ENCODE measurements around the gene MYT1.

Gene MYT1

DNA sequence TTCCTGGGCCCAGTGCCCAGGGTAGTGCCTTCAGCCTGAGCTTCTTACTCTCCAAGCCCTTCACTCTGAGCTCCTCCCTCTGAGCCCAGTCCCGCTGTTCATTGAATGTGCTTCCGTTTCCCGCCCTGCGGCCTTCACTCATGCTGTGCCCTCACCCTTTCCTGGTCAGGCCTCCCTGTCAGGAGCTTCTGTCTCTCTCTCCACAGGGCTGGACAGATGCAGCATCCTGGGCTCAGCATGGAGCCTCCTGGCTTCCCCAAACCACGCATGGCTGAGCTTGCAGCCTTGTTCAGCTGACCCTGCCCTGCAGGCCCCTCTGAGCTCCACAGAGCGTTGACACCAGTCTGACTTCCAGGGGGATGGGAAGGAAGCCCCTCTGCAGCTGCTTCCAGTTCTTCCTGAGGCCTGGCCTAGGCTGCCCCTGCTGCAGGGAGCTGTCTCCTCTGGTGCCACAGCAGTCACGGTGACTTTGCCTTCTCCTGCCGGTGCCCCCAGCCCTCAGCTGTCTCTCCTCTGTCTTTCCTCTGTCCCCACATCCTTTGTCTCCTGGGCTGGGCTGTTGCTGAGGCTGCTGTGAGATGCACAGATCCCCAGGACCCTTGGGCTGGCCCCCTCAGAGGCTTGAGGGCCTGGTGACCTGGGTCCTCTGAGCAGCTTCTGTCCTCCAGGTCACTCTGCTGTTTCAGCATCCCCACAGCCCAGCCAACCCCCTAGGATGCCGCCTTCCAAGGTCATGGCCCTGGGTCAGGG is 7.9 kb upstream of the MYT1 start:
- Mint-ChIP-seq H3K36me3 (ENCODE audit: low read depth) (no peaks in the 10 kb centered on the region), H3K27ac (no peak overlapping the region)

DNA sequence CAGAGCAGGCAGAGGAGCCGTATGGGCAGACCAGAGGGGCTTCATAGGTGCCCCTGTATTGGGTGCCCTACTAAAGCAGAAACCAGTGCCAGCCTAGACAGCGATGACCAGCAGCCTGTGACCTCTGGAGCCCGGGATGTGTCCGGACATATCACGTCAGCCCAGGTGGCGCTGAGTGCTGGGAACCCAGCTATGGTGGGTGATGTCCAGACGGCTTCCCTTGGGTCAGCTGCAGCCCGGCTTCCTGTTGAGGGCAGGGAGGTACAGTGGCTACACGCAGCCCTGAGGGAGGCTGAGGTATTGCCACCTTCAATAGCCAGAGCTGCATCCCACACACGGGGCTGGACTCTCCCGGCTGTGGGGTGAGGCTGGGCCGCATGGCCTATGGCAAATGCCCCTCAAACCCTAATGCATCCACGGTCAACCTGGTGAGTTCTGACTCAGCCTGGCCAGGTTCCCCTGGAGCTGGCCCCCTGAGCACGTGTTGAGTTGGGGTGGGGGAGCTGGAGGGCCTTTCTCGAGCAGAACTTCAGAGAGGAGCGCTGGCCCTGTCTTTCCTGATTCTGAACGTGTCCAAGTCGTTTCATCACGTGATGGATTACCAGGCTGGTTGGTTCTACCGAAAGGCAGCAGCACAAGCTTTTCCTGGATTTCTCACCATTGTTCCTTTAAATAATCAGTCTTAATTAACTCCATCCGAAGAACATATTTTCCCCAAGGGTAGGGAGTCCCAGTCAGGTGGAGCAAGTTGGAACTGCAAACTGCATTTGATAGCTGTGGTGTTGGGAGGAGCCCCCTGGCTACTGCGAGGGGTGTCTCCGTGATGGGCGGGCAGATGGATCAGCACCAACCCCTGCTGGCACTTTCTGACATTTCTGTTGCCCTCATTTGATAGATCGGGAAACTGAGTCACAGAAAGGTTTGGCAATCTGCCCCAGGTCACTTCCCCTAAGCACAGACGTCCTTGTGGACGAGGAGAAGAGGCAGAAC is 7.1 kb upstream of the MYT1 start:
- H3K36me3 Mint-ChIP-seq (ENCODE audit: low read depth), result no peaks in the 10 kb centered on the region
- no peaks in the 10 kb centered on the region for H3K9me3 Mint-ChIP-seq
- H3K4me3 Mint-ChIP-seq, result no peak overlapping the region
- no peak for DNase-seq
- peaks cover 33% of the 10 kb centered on the region for H3K27me3 Mint-ChIP-seq
- H3K4me1 Mint-ChIP-seq (ENCODE audit: low read depth), result no peaks in the 10 kb centered on the region
- no peak overlapping the region for H3K27ac Mint-ChIP-seq

More for the DNA sequence above, 7.9 kb upstream of the MYT1 start:
- Mint-ChIP-seq H3K4me3 (no peak overlapping the region), H3K4me1 (ENCODE audit: low read depth) (no peaks in the 10 kb centered on the region), H3K27me3 (peaks cover 24% of the 10 kb centered on the region), H3K9me3 (no peaks in the 10 kb centered on the region)
- DNase-seq, result no peak

DNA sequence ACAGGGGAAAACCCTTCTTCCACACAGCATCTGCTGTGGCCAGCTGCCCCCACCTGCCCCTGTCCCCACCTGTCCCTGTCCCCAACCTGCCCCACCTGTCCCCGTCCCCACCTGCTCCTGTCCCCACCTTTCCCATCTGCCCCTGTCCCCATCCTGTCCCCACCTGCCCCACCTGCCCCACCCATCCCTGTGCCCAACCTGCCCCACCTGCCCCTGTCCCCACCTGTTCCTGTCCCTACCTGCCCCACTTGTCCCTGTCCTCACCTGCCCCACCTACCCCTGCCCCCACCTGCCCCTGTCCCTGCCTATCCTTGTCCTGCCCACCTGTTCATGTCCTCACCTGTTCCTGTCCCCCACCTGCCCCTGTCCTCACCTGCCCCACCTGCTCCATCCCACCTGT is 6.4 kb upstream of the MYT1 start:
- Mint-ChIP-seq H3K4me3 (no peak overlapping the region), H3K4me1 (ENCODE audit: low read depth) (no peaks in the 10 kb centered on the region), H3K9me3 (no peaks in the 10 kb centered on the region), H3K27ac (no peak overlapping the region), H3K36me3 (ENCODE audit: low read depth) (no peaks in the 10 kb centered on the region), H3K27me3 (peaks cover 40% of the 10 kb centered on the region)
- DNase-seq, result no peak

DNA sequence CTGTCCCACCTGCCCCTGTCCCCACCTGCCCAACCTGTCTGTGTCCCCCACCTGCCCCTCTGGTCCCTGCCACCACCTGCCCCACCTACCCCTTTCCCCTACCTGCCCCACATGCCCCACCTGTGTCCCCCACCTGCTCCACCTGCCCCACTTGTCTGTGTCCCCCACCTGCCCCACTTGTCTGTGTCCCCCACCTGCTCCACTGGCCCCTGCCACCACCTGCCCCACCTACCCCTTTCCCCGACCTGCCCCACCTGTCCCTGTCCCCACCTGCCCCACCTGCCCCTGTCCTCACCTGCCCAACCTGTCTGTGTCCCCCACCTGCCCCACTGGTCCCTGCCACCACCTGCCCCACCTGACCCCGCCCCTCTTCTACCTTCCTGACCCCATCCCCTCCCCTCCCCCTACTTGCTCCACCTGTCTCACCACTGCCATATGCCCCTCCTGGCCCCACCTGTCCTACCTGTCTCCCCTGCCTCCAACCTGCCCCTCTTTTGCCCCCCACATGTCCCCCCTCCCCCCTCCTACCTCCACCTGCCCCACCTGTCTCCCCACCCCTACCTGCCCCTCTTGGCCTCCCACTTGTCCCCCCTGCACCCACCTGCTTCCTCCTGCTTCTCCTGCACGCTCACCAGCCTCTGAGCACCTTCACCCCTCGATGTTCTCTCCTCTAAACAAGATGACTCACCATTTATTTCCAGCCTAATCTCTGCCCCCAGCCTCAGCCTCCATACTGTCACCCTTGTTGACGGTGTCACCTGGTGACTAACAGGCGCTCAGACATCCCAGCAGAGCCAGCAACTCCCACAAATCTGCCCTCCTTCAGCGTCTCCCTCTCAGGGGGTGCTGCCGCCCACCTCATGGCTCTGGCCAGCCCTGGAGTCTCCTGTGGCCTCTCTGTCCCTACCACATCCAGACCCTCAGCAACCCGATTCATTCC is 5.6 kb upstream of the MYT1 start:
- DNase-seq, result no peak
- H3K4me1 Mint-ChIP-seq (ENCODE audit: low read depth), result no peaks in the 10 kb centered on the region
- H3K36me3 Mint-ChIP-seq (ENCODE audit: low read depth), result no peaks in the 10 kb centered on the region
- peaks cover 47% of the 10 kb centered on the region for H3K27me3 Mint-ChIP-seq
- H3K27ac Mint-ChIP-seq, result no peak overlapping the region
- no peaks in the 10 kb centered on the region for H3K9me3 Mint-ChIP-seq
- no peak overlapping the region for H3K4me3 Mint-ChIP-seq

DNA sequence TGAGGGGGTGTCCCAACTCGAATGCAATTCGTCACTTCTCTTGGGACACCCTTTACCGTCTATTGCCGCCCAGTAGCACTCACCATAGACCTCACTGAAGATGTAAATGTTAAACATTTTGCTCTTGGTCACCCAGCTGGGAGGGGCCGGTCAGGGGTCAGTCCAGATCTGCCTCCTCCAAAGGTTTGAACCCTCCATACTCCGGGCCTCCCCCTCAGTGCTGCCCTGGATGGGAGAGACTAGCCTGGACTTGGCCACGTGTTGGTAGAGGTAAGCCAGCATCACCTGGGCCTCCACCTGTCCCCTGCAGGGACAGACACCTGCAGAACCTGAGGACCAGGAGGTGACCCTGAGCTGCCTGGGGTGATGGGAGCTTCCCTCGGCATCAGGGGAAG is 5.0 kb upstream of the MYT1 start:
- Mint-ChIP-seq H3K4me3 (no peak overlapping the region), H3K36me3 (ENCODE audit: low read depth) (no peaks in the 10 kb centered on the region), H3K27me3 (peaks cover 54% of the 10 kb centered on the region), H3K4me1 (ENCODE audit: low read depth) (no peaks in the 10 kb centered on the region), H3K9me3 (no peaks in the 10 kb centered on the region), H3K27ac (no peak overlapping the region)
- DNase-seq, result no peak

DNA sequence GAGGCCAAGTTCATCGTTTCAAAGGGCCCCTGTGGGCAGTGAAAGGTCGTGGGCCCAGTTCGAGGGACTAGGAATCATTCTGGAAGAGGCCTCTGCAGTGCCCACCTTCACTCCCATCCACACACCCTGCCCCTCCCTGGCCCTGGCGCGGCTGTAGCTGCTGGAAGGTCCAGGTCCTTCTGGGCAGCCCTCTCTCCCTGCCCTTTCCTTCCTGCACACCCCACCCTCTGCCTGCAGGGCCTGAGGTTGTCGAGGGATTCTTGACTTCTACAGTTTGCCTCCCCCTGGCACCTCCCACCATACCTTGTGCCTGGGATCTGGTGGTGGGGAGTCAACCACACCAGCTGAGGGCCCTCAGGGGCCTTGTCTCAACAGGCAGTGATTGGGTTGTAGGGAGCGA is 4.5 kb upstream of the MYT1 start:
- Mint-ChIP-seq H3K4me1 (ENCODE audit: low read depth) (no peaks in the 10 kb centered on the region), H3K9me3 (no peaks in the 10 kb centered on the region), H3K27ac (no peak overlapping the region), H3K36me3 (ENCODE audit: low read depth) (no peaks in the 10 kb centered on the region), H3K27me3 (peaks cover 58% of the 10 kb centered on the region), H3K4me3 (no peak overlapping the region)
- DNase-seq, result no peak

DNA sequence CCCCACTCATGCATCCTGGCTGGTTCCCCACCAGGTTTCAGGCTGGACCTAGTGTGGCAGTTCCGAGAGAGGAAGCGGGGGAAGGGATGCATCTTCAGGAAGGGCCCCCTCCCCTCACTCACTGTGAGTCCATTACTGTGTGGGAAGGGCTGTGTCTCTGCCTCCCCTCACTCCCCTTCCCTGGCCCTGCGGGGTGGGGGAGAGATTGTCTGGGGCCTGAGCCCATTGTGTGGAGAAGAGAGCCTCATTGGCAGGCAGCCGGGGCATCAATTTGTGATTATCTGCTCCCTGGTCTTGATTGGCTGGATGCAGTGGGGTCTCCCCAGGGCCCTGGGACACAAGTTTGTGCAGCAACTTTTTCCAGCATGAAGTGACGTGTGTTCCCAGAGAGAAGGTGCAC is 4.1 kb upstream of the MYT1 start:
- no peak for DNase-seq
- Mint-ChIP-seq H3K27ac (no peak overlapping the region), H3K9me3 (no peaks in the 10 kb centered on the region), H3K4me3 (no peak overlapping the region), H3K36me3 (ENCODE audit: low read depth) (no peaks in the 10 kb centered on the region), H3K27me3 (peaks cover 62% of the 10 kb centered on the region), H3K4me1 (ENCODE audit: low read depth) (no peaks in the 10 kb centered on the region)

DNA sequence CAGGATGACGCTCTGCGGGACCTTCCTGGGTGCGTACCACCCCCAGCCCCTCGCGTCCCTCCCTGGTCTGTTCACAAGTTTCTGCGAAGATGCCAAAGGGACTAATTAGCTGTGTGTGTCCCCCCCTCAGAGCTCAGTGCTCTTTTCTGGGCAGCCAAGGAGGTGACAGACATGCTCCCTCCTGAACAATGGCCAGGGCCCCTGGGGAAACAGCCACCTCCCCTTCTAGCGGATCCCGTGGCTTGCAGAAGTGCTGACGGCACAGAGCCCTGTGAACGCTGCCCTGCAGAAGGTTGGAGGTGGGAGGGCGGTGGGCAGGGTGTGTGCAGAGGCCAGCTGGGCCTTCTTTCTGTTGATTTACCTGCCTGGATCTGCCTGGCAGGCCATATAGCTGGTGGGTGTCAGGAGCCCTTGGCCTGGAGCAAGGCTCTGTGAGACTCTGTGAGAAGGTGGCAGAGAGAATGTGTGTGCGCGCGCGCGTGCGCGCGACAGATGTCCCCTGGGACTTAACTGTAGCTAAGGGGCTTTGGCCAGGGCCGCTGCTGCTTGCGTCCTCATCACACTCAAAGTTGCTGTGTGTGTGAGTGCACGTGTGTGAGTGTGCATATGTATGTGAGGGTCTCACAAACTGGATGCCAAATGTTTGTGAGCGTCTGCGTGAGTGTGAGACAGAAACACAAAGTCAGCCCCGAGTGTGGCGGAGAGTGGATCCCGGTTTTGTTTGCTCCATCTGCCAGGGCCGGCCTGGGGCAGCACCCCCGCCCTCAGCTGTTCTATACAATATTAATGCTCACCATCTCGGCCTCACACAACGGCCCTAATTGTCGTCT is 3.5 kb upstream of the MYT1 start:
- DNase-seq, result no peak
- Mint-ChIP-seq H3K36me3 (ENCODE audit: low read depth) (no peaks in the 10 kb centered on the region), H3K9me3 (no peaks in the 10 kb centered on the region), H3K4me1 (ENCODE audit: low read depth) (no peaks in the 10 kb centered on the region), H3K27me3 (peaks cover 67% of the 10 kb centered on the region), H3K27ac (no peak overlapping the region), H3K4me3 (no peak overlapping the region)

DNA sequence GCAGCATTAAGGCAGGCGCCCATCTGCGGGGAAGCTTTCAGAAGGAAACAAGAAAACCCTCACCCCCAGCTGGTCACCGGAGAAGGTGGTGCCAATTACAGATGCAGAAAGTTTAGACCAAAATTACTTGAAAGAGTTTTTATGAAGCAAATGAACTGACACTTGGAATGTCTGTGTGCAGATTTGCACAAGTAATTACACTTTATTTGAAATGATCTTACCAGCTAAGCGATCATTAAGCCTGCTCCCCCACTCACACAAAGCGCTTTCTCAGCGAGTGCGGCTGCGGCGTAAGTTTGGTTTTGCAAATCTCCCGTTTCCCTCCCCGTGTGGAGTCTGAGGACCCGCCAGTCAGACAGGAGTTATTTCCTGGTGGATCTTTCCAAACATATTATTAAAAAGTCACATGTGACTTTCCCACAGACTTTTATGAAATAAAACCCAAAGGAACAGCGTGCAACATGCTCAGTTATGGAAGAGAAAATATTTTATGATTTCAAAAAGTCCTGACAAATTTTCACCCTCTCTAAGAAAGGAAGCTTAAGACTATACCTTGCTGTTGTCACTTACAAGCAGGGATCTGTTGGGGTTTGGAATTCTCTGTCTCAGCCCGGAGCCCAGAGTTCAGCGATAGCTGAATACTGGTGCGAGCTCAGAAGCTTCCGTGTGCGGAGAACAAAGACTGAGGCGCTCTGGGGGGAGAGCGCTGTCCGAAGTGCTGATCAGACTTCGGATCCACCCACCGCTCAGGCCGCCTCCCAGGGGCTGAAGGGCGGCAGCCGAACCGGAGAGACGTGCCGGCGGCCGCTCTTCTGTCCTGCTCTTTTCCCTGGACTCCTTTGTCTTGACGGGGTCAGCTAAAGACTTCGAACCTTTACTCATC is 2.7 kb upstream of the MYT1 start:
- Mint-ChIP-seq H3K9me3 (no peaks in the 10 kb centered on the region), H3K36me3 (ENCODE audit: low read depth) (no peaks in the 10 kb centered on the region), H3K27me3 (peaks cover 72% of the 10 kb centered on the region), H3K27ac (no peak overlapping the region), H3K4me1 (ENCODE audit: low read depth) (no peaks in the 10 kb centered on the region), H3K4me3 (no peak overlapping the region)
- peak; percentile 42 for DNase-seq

DNA sequence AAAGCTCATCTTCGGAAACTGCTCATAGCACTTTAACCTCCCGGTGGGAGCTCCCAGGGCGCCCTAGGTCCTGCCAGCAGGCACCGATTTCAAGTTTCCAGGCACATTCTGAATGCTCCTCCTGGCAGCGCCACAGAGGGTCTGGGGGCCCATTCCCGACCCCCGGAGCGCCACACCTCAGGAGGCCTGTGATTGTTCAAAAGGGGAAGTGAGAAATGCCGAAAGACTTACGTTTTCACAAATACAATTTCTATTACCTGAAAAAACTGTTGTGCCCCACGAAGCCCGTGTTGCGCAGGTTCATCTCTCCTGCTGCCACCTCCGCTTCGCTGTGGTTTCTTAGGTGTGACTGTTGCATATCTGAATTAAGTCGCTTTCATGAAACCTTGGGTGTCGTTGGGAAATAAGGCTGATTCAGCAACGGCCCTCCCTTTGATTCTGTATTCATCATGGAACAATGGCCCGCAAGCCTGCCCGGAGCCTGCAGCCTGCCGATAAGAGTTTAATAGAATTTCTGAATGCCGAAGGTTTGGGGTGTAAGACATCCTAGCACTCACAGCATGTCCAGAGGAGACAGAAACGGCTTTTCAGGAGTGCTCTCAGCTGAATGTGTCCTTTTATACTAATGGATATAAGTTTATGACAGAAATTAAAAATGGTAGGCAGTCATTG is 1.9 kb upstream of the MYT1 start:
- H3K27me3 Mint-ChIP-seq, result peaks cover 79% of the 10 kb centered on the region
- H3K4me1 Mint-ChIP-seq (ENCODE audit: low read depth), result no peaks in the 10 kb centered on the region
- H3K9me3 Mint-ChIP-seq, result no peaks in the 10 kb centered on the region
- no peak overlapping the region for H3K4me3 Mint-ChIP-seq
- H3K36me3 Mint-ChIP-seq (ENCODE audit: low read depth), result no peaks in the 10 kb centered on the region
- DNase-seq, result no peak
- no peak overlapping the region for H3K27ac Mint-ChIP-seq

DNA sequence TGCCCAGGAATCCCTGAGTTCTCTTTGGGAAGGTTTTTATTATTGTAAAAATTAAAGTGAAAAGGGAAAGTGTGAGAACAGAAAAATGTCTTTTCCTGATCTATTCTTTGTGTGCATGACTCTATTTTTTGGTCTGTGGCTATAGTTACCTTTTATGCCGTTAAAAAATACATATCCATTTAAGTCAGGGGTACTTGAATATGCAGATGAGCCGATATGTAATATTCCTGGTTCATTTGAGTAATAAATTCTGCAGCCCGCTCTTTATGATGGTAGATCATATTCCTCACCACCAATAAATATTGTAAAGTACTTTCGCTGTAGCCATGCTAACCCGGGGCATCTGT is 503 bp upstream of the MYT1 start:
- H3K27me3 Mint-ChIP-seq, result peaks cover 92% of the 10 kb centered on the region
- no peak for DNase-seq
- H3K36me3 Mint-ChIP-seq (ENCODE audit: low read depth), result no peaks in the 10 kb centered on the region
- H3K9me3 Mint-ChIP-seq, result no peaks in the 10 kb centered on the region
- H3K4me3 Mint-ChIP-seq, result no peak overlapping the region
- H3K27ac Mint-ChIP-seq, result no peak overlapping the region
- no peaks in the 10 kb centered on the region for H3K4me1 Mint-ChIP-seq (ENCODE audit: low read depth)

DNA sequence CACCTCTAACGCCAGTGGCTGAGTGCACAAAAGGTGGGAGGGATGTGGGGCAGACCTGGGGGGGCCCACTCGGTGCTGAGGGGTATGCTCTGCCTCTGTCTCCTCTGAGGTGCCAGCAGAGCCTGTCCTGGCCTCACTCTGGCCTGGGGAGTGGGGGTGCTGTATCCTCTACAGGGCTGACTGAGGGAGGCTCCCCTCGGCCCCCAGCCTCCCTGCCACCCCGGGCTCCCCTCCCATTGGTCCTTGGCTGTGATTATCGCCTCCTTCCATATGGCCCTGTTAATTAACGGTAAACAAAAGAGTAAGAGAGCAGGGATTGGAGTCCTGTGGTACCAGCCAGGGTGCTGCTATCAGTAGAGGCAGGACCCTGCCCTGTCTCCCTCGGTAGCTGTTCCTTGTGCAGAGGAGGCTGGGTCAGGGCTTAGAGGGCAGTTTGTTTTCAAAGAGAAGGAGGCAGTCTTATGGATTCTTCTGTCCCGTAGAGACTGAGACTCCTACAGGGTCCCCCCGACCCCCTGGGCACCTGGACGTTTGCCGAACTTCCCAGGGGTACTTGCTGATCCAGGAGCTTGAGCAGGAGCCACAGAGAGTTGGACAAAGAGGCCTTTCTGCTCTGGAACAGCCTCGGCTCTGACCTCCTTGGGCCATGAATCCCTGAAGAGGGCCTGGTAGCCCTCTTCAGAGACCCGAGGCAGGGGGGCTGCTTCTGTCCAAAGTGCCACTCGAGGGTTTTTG is 1.8 kb downstream of the MYT1 start:
- DNase-seq, result no peak
- Mint-ChIP-seq H3K27me3 (peaks cover 79% of the 10 kb centered on the region), H3K4me3 (no peak overlapping the region), H3K4me1 (ENCODE audit: low read depth) (no peaks in the 10 kb centered on the region), H3K36me3 (ENCODE audit: low read depth) (no peaks in the 10 kb centered on the region), H3K9me3 (no peaks in the 10 kb centered on the region), H3K27ac (no peak overlapping the region)
